Dedifferentiated amniotic fluid mesenchymal stem cell (primary cell): ENCODE data around the gene PMEPA1.

Experiments used
- DNase-seq: peaks from one replicate; pipeline ENCODE4 v3.0.0-alpha.2; 2016; ENCODE audit errors: extremely low spot score

PMEPA1 gene

GRCh38 chr20:57709823-57710799, at the start of gene PMEPA1:
PMEPA1 (minus strand) TSS chr20:57710015; CDS start chr20:57709582, 433 bp downstream.
- DNase-seq = peak; percentile 92

- no peak for DNase-seq
These were observed 48.0 kb upstream of the PMEPA1 start for GRCh38 chr20:57757767-57758166.

- no peak for DNase-seq
These were observed 47.1 kb upstream of the PMEPA1 start for GRCh38 chr20:57756921-57757320.

- no peak for DNase-seq
These were observed 46.4 kb upstream of the PMEPA1 start for GRCh38 chr20:57756213-57756612.

- no peak for DNase-seq
These were observed 45.8 kb upstream of the PMEPA1 start for GRCh38 chr20:57755609-57756008.

GRCh38 chr20:57754190-57754589, 44.4 kb upstream of the PMEPA1 start:
- DNase-seq = no peak

- no peak for DNase-seq
These were observed 43.7 kb upstream of the PMEPA1 start for GRCh38 chr20:57753332-57754164.

- no peak for DNase-seq
These were observed 41.6 kb upstream of the PMEPA1 start for GRCh38 chr20:57751411-57751810.

- no peak for DNase-seq
These were observed 40.1 kb upstream of the PMEPA1 start for GRCh38 chr20:57749869-57750268.

GRCh38 chr20:57749131-57749690, 39.4 kb upstream of the PMEPA1 start:
- no peak for DNase-seq

GRCh38 chr20:57748601-57749130, 38.9 kb upstream of the PMEPA1 start:
- peak; percentile 39 for DNase-seq

GRCh38 chr20:57747861-57748481, 38.2 kb upstream of the PMEPA1 start:
- no peak for DNase-seq

GRCh38 chr20:57746832-57747404, 37.1 kb upstream of the PMEPA1 start:
- DNase-seq = no peak

- no peak for DNase-seq
These were observed 36.4 kb upstream of the PMEPA1 start for GRCh38 chr20:57746201-57746600.

- DNase-seq = no peak
These were observed 34.4 kb upstream of the PMEPA1 start for GRCh38 chr20:57744206-57744605.

GRCh38 chr20:57743450-57744095, 33.8 kb upstream of the PMEPA1 start:
- DNase-seq = no peak

- no peak for DNase-seq
These were observed 32.8 kb upstream of the PMEPA1 start for GRCh38 chr20:57742507-57743181.

GRCh38 chr20:57738484-57738883, 28.7 kb upstream of the PMEPA1 start:
- DNase-seq = no peak

GRCh38 chr20:57738053-57738452, 28.2 kb upstream of the PMEPA1 start:
- DNase-seq = no peak

GRCh38 chr20:57737349-57737748, 27.5 kb upstream of the PMEPA1 start:
- no peak for DNase-seq
